ENCODE measurements around the gene SMIM5.
A peak's percentile ranks its signal among the peaks of the same experiment; 100 is the strongest.
"Not testable (repeated sequence)": the region's sequence is repeated elsewhere in the genome, so short reads cannot be mapped to it uniquely, and the experiment has no call there.

Gene SMIM5

DNA sequence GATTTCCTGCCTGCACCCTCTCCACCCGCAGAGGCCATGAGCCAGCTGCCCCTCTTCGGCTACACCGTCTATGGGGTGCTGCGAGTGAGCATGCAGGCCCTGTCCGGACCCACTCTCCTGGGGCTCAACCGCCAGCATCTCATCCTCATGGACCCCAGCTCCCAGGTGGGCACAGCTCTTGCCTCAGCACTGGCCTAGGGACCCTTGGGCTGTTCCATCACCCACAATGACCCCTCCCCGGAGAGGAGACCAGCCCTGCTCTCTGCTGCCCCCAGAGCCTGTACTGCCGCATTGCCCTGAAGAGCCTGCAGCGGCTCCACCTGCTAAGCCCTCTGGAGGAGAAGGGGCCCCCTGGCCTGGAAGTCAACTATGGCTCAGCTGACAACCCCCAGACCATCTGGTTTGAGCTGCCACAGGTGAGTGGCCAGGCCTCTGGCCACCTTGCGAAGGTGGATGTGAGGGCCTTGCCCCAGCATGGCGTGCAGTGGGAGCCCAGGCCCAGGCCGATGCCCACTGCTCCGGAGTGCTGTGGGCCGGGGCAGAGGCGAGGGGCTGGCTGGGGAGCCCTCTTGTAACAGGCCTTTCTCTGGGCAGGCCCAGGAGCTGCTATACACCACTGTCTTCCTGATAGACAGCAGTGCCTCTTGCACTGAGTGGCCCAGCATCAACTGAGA lies 7.3 kb upstream of the SMIM5 start:
- no peak for DNase-seq (ENCODE audit: low read depth)

DNA sequence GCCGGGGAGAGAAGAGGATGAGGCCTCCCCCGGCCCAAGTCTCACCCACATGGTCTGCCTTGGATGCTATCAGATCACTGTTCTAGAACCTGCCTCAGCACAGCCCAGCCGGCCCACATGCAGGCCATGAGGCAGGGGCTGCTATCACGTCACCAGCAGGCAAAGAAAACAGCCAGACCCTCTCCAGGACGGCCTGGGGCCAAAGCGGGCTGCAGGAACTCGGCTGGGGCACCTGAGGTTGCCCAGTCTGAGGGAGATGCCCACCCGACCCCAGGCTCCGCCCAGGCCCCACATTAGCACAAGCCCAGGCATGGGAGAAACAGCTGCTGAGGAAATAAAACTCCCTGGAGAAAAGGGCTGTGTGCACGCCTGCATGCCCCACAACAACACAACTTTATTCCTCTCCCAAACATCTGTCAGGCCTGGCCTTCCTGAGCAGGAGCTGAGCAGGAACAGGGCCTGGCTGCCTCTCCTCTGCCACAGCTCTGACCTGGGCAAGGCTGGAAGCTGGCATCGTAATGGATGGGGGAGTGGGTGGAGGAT lies 6.7 kb upstream of the SMIM5 start:
- no peak for DNase-seq (ENCODE audit: low read depth)

DNA sequence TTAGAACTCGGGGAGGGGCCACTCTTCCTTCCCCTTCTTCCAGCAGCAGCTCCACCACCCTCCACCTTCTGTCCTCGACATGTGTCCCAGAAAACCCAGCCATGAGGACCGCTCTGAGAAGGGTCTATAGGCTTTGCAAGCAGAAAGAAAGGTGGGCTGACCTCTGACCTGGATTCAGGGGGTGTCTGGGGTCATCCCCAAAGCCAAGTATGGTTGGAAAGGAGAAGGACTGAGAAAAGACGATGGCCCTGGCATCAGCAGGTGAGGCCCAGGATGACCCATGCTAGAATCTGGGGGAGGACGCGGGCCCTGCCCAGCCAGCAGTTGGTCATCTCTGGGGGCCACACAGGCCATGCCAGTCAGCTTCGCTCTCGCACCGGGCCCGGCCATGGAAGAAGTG lies 6.1 kb upstream of the SMIM5 start:
- DNase-seq (ENCODE audit: low read depth) = no peak

DNA sequence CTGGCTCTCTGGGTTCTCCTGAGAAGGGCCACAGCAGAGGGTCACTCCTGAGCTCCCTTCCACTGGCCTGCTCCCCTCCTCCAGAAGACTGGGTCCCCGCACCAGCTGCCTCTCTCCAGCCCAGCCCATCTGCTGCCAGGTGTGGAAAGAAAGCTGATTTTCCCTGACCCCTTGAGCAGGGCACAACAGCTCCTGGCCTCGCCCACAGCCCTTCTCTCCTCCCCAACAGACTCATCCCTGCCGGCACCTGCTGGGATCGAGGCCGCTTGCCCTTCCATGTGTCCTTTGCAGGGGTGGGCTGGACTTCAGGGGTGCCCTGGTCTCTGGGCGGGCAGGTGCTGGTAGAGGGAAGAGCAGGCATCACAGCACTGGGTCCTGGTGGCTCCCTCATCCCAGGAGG lies 4.8 kb upstream of the SMIM5 start:
- DNase-seq (ENCODE audit: low read depth) = no peak

DNA sequence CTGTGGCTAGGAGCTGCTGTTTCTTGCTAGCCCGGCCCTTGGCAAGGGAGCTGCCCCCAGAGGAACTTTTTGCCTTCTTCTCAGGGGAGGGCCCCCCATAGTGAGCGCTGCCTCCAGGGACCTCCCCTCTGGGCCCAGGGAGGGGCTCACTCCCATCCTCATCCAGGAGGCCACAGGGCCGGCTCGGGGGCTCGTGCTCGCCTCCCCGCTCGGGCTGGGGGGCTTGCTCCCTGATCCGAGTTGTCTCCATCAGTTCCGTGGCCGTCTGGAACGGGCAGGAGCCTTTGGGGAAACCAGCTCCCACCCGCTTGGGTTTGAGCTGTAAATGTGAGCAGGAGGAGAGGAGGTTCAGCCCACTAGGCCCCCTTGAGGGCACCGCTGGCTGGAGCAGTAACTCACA lies 4.1 kb upstream of the SMIM5 start:
- no peak for DNase-seq (ENCODE audit: low read depth)

DNA sequence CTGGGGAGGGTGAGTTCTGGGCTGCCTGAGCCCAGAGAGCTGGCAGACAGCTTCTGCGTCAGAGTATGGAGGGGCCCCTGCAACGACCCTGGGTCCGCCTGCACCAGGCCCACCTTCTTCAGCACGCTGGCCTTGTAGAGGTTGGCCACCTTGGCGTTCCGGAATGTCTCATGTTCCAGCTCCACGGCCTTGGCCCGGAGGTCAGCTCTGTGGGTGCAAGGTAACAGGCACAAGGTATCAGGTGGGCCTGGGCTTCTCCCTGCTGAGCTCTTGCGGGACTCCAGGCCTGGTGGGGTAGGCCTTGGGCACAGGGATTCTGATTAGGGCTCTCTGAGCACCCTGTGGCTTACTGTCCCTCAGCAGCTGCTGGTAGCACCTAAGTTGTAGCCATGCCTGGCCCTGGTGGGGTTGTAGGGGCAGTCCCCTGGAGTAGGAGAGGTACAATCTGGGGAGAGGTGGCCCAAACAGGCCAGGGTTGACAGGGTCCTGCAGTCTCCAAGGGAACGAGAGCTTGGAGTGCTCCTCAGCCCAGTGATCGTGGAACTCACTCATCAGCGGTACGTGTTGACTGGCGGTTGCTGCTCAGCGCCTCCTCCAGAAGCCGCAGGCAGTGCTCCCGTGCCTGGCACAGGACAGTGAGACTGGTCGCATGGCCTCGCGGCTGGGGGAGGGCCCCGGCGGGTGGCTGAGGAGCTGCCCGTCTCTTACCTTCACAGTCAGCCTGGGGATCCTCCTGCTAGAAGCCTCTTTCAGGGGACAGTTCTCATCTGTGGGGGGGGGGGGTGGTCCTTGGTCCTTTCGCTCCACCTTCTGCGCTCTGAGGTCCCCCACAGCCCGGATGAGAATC lies 2.9 kb upstream of the SMIM5 start:
- DNase-seq (ENCODE audit: low read depth) = no peak

DNA sequence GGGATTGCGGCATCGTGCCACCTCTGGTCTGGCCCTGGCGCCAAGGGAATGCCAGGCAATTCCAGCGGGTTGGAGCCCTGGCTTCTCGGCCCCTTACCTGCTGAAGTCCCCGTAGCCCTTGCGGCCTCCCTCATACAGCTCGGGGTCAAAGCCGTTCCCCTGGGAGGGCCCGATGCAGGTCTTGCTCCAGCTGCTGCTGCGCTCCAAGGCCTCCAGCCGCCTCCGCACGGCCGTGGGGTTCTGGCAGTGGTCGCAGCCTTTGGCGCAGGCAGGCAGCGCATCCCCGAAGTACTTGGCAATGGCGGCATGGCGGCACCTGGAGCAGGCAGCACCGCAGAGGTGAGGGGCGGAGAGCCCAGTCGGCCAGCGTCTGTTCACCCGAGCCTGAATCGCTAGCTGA lies 1.9 kb upstream of the SMIM5 start:
- no peak for DNase-seq (ENCODE audit: low read depth)

DNA sequence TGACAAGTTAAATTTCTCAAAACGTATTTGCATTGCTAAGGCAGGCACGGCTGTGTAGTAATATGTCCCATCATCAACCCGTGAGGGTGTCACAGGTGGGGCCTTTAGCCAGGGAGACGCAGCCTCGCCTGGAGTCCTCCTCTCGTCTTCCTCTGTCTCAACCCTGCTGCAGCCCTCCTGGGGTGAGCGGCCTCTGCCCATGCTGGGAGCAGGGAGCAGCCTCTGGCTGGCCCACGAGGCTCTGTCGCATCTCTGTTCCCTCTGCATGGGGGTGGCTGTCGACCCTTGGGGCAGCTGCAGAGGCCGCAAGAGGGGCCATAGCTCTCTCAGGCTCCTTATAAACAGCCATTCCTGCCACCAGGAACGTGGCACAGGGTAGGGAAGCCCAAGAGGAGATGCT lies 806 bp upstream of the SMIM5 start:
- DNase-seq (ENCODE audit: low read depth) = no peak

DNA sequence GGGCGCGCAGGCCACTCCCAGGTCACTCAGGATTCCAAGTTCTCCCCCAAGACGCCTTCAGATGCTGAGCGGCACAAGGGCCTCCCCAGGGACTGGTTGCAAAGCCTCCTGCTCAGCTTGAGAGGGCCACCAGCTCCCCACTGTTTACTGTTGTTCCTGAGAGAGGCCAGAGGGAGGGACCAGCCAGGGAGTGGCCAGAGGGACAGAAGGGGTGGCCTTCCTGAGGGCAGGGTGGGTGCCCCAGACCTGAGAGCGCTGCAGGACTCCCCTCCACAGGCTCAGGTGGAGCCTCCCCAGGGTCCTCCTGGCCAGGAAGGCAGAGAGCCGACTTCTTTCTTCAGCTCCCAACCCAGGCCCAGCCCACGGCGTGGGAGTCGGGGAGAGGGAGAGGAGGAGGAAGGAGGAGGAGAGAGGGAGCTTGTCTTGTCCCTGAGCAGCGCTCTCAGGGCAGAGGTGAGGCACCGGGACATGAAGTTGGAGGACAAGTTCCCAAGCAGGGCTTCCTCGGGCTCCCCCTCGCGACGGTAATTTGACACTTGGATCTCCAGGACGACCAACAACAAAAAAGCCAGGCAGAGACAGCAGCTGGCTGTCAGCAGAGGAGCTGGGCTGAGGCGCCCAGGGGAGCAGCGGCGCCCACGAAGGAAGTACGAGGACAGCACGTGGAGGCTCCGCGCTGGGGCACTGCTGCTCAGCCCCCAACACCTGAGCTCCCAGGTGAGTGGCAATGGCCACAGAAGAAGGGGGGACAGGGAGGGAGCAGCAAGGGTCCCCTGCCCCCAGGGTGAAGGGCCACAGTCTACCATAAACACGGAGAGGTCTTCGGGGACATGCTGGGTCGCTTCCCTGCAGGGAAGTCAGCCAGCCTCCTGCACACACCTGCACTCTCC lies 497 bp downstream of the SMIM5 start:
- DNase-seq (ENCODE audit: low read depth) = peak; percentile 9

DNA sequence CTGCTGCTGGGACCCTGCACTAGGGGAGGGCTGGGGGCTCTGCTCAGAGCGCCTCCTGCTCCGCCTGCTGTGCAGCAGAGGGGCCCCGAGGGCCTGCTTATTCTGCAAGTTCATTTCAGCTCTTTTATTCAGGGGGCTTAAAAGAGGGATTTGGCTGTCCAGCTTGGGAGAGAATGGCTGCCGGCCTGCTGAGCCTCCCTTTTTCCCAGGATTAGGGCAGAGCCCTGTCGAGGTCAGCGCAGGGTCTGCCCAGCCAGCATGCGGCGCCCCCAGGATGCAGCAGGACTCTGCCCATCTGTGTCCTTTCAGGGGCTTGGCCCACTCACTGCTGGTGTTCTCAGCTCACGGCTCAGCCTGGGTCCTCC lies 1.1 kb downstream of the SMIM5 start:
- DNase-seq (ENCODE audit: low read depth) = no peak

DNA sequence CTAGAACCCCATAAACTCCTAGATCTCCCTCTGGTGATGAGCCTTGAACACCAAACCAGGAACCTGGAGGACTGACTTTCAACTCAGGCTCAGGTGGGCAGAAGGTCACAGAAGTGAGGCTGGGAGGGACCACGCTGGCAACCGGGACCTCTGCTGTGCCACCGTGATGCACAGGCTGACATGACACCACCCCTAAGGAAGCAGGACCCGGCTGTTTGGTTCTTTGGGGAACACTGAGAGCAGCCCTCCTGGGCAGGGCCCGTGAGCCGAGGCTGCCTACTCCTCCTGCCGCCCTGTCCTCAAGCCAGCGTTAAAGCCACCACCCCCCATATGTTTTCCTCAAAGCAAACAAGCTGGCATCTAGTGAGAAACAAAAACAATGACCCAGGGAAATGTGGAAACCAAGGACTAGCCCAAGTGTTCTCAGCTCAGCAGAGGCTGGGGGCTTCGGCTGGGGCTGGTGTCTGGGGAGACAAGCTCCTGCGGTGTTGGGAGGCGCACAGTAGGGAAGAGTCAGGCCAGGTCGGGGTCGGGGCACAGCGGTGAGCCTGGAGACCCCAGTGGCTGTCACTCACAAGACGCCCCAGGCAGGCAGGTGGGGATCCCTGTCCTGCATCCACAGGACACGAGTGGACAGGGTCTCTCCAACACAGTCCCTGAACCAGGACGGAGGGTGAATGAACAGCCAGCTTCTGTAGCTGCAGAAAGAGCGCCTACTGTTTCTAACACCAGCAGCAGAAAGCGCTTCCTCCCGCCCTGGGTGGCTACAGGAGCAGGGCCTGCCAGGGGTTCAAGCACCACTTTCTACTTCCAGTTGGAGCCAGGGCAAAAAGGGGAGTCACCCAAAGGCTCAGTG lies 1.7 kb downstream of the SMIM5 start:
- DNase-seq (ENCODE audit: low read depth) = no peak

DNA sequence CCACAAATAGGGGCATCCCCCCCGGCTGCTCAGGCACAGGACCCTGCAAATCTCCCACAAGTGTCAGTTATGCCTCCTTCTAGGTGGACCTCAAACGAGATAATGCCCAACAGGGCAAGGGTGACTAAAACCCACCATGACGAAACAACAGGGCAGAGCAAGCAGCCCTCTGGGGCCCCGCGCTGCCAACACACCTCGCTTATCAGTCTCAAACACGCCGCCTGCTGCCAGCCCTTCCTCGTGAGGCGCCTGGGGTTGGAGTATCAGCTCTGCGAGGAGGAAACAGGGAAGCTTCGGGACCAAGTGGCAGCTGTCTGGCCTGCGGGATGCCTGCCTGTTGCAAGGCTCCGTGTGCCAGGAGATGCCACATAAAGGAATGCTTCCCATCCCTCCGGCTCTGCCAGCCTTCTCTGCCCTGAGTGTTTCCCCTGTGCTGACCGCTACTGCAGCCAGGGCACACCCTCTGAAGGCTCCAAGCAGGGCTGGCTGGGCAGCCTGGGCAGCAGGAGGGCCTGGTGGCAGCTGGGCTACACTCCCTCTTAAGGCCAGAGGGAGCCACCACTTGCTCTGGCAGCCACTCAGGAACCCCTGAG lies 2.5 kb downstream of the SMIM5 start:
- DNase-seq (ENCODE audit: low read depth) = no peak

DNA sequence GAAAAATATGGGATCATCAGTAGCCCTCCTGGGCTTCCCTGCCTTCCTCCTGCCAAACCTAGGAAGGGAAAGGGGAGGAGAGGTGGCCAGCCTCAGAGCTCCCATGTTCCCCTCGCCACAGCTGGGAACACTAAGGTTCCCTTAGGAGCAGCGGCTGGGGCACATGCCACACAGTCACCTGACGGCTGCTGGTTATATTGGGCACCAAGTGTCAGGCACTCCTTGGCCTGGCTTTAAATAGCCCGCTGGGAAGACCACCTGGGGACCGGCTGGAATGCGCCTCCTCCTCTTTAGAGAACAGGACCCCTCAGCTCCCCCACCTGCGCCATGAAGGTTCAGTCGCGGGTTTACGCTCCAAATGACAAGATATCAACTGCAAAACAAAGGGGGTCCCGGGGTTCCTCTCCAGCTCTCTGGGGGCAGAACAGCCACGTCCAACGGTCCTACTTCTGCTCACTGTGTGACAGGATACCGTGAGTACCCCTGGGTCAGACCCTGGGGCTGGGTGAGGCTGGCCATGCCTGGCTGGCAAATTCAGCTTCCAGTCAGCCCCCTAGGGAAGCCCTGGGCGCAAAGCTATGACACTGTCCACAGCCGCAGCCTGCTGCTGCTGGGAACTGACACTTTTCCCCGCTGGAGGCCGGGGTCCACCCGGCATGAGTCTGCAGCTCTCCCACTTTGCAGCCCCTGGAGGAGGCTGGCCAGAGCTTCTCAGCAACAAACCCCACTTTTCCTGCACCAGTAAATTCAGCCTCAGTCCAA lies 3.3 kb downstream of the SMIM5 start:
- no peak for DNase-seq (ENCODE audit: low read depth)

DNA sequence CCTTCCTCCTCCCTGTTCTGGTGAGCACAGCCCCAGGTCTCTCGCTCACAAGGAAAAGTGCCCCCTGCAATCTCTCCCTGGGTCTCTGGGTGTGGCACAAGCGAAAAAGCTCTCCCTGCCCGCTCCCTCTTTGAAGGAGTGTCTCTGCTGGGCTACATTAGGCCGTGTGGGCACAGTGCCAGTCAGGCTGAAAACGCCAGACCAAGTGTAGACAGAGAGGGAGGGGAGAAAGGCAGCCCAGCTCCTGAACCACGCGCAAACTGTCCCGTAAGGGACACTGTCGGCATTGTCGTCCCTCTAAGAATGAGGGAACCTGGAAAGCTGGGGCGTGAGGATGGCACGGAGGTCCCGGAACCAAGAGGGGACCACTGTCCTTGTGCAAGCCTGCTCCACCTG lies 3.9 kb downstream of the SMIM5 start:
- no peak for DNase-seq (ENCODE audit: low read depth)

DNA sequence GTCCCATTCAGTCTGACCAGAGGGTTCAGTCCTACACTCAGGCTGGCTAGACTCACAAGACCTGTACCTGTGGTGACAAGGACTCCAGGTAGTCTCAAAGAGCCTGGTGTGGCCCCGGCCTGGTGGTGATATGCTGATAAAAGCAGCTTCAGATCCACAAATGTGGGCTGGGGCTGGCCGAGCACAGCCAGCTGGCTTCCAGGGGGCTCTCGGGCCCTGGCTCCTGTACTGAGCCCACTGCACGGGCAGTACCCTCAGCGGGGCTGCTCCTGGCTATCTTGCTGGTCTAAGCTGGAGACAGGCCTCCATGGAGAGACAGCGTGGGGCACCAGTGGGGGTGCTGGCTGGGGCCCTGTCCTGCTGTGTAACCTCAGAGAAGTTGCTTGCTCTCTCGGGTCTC lies 4.3 kb downstream of the SMIM5 start:
- no peak for DNase-seq (ENCODE audit: low read depth)

DNA sequence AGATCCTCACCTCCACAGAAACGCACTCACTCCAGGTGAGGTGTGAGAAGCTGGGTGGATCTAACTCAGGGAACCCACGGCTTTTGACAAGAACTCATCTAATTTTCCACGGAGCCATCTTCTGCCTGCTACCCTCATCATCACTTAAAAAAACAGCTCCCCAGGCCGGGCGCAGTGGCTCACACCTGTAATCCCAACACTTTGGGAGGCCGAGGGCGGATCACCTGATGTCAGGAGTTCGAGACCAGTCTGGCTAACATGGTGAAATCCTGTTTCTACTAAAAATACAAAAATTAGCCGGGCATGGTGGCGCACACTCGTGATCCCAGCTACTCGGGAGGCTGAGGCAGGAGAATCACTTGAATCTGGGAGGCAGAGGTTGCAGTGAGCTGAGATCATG lies 4.8 kb downstream of the SMIM5 start:
- not testable (repeated sequence) for DNase-seq (ENCODE audit: low read depth)

DNA sequence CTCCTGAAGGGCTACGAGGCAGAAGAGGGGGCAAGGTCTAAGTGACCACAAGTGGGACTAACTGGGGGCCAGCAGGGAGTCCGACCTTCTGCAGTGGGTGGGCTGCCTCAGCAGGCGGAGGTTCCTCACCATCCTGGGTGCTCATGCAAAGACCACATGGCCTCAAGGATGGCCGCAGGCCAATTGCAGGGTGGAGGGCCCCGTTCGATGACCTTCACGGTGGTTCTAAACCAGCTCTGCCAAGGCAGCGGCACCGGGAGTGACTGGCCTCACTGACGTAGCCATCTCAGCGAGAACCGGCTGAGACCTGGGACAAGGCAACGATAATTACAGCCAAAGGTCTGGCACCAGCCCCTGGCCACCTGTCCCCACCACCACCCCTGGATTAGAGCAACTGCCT lies 5.7 kb downstream of the SMIM5 start:
- no peak for DNase-seq (ENCODE audit: low read depth)

DNA sequence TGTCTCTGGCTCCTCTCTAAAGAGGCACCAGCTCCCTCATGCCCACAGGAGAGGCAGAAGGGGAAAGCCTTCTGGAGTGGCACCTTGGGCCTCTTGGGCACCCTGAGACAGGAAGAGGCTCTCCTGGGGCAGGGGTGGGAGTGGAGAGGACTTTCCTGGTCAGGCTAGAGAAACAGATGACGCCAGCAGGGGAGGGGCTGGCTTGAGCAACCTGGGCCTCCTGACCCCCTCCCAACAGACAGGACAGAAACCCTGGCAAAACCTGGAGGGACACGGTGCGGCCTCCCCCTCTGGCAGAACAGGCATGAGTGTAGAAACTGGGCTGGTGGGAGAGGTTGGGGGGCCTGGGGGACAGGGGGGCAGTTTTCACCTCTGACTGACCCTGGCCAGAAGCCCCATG lies 6.1 kb downstream of the SMIM5 start:
- no peak for DNase-seq (ENCODE audit: low read depth)

DNA sequence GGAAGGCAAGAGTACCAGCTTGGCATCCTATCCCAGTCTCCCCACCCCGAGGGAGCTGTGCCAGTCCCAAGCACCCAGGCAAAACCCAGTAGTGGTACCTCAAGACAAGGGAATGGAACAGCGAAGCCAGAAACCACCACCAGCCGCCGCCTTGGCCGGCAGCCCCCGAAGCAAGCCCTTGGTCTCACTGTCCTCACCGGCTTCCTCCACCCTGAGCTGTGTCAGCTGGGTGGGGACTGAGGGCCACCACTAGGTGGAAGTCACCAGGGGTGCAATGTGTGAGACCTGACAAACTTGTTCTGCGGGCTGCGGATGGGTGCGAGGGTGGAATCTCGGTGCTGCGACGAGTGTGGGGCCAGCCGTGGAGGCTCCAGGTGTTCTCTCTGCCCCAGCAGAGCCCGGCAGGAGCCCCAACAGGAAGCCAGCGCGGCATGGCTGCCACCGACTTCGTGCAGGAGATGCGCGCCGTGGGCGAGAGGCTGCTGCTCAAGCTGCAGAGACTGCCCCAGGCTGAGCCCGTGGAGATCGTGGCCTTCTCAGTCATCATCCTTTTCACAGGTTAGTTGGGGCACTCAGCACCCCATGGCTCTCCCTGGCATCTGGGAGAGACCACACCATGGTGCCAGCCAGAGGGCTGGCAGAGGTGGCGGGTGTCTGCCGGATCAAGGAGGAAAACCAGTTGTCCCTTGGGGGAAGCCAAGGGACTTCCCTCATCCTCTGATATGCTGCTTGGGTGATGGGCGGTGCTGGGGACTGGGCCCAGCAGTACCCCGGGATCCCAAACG lies 6.7 kb downstream of the SMIM5 start:
- no peak for DNase-seq (ENCODE audit: low read depth)
